WTC11 (cell line): ENCODE measurements around the gene PRPF8. TPM values are rescaled to one million over a fixed set of nuclear protein-coding genes. Genes with fewer than 3 reads are reported as not detected.

Experiments used
- ATAC-seq: fragments of 200-7000 bp; cut with Tn5 transposase; 2 replicates; pipeline ENCODE4 v1.10.0; 2021; ENCODE audit warnings: mild to moderate bottlenecking, moderate library complexity
- CTCF ChIA-PET: fragments of 300-600 bp; sonication (Branson Sonifier 250); formaldehyde crosslinking; loops from one replicate; lab custom pipeline; 2021; ENCODE audit warnings: antibody characterized with exemption; lab: Charles Lee
- POLR2A ChIA-PET: fragments of 350-600 bp; sonication (Branson Sonifier 250); formaldehyde crosslinking; loops from one replicate; lab custom pipeline; 2021; ENCODE audit warnings: antibody characterized with exemption; lab: Charles Lee
- DNase-seq: peaks from one replicate; pipeline ENCODE4 v3.0.0; 2021; ENCODE audit warnings: low spot score
- H3K27ac Mint-ChIP-seq: 2 replicates; pipeline ENCODE4 v1.8.0; 2021; ENCODE audit warnings: mixed read lengths
- H3K27me3 Mint-ChIP-seq: 2 replicates; pipeline ENCODE4 v1.8.0; 2021; ENCODE audit warnings: low read depth, mild to moderate bottlenecking, moderate library complexity, mixed read lengths
- H3K36me3 Mint-ChIP-seq: 2 replicates; pipeline ENCODE4 v1.8.0; 2021; ENCODE audit warnings: mixed read lengths
- H3K4me1 Mint-ChIP-seq: 2 replicates; pipeline ENCODE4 v1.8.0; 2022; ENCODE audit warnings: mixed read lengths
- H3K4me3 Mint-ChIP-seq: 2 replicates; pipeline ENCODE4 v1.8.0; 2021; ENCODE audit warnings: mild to moderate bottlenecking, moderate library complexity, mixed read lengths
- H3K9me3 Mint-ChIP-seq: 2 replicates; pipeline ENCODE4 v1.8.0; 2021; ENCODE audit warnings: mixed read lengths
- EMX1 ChIP-seq: fragments of 250-450 bp; sonication (Bioruptor Pico); IDR thresholded peaks from 2 replicates; pipeline ENCODE4 v1.8.0; 2021; ENCODE audit warnings: mild to moderate bottlenecking
- ESRRA ChIP-seq: sonication (generic); formaldehyde crosslinking; IDR thresholded peaks from 2 replicates; pipeline ENCODE4 v1.8.1; 2022; ENCODE audit warnings: mild to moderate bottlenecking, missing genetic modification reagents, borderline replicate concordance
- FOXK1 ChIP-seq: sonication (generic); formaldehyde crosslinking; IDR thresholded peaks from 2 replicates; pipeline ENCODE4 v1.8.0; 2022; ENCODE audit warnings: mild to moderate bottlenecking, moderate library complexity, missing genetic modification reagents
- GABPB1 ChIP-seq: sonication (generic); formaldehyde crosslinking; IDR thresholded peaks from 2 replicates; pipeline ENCODE4 v1.8.1; 2023; ENCODE audit warnings: mild to moderate bottlenecking, missing genetic modification reagents
- GTF2I ChIP-seq: fragments of 250-450 bp; sonication (Bioruptor Pico); conservative IDR thresholded peaks from 2 replicates; pipeline ENCODE4 v1.4.0; 2021; ENCODE audit warnings: mild to moderate bottlenecking
- IRF2 ChIP-seq: sonication (generic); formaldehyde crosslinking; IDR thresholded peaks from 2 replicates; pipeline ENCODE4 v1.8.0; 2022; ENCODE audit warnings: low read depth, missing genetic modification reagents, borderline replicate concordance
- MAX ChIP-seq: sonication (generic); formaldehyde crosslinking; IDR thresholded peaks from 2 replicates; pipeline ENCODE4 v1.8.0; 2022; ENCODE audit warnings: mild to moderate bottlenecking, missing genetic modification reagents
- NFE2L1 ChIP-seq: sonication (generic); formaldehyde crosslinking; IDR thresholded peaks from 2 replicates; pipeline ENCODE4 v1.8.1; 2023; ENCODE audit warnings: missing genetic modification reagents
- NFYB ChIP-seq: sonication (generic); formaldehyde crosslinking; conservative IDR thresholded peaks from 2 replicates; pipeline ENCODE4 v1.8.0; 2022; ENCODE audit warnings: low read depth, missing genetic modification reagents
- PRDM15 ChIP-seq: sonication (generic); formaldehyde crosslinking; IDR thresholded peaks from 2 replicates; pipeline ENCODE4 v1.8.0; 2022; ENCODE audit warnings: missing genetic modification reagents
- PREB ChIP-seq: sonication (generic); formaldehyde crosslinking; IDR thresholded peaks from 2 replicates; pipeline ENCODE4 v1.8.1; 2022; ENCODE audit warnings: mild to moderate bottlenecking, missing genetic modification reagents, moderate library complexity, borderline replicate concordance
- SP1 ChIP-seq: sonication (generic); formaldehyde crosslinking; conservative IDR thresholded peaks from 2 replicates; pipeline ENCODE4 v1.8.1; 2022; ENCODE audit warnings: missing genetic modification reagents
- TEAD1 ChIP-seq: sonication (generic); formaldehyde crosslinking; IDR thresholded peaks from 2 replicates; pipeline ENCODE4 v1.8.0; 2022; ENCODE audit warnings: mild to moderate bottlenecking, missing genetic modification reagents
- TP53 ChIP-seq: sonication (generic); formaldehyde crosslinking; IDR thresholded peaks from 2 replicates; pipeline ENCODE4 v1.8.1; 2023; ENCODE audit warnings: mild to moderate bottlenecking, missing genetic modification reagents
- ZNF121 ChIP-seq: sonication (generic); formaldehyde crosslinking; IDR thresholded peaks from 2 replicates; pipeline ENCODE4 v1.8.0; 2023; ENCODE audit warnings: missing genetic modification reagents
- ZNF423 ChIP-seq: fragments of 250-450 bp; sonication (Bioruptor Pico); IDR thresholded peaks from 2 replicates; pipeline ENCODE4 v2.1.2; 2022; ENCODE audit warnings: mild to moderate bottlenecking, moderate library complexity
- ZNF671 ChIP-seq: fragments of 250-450 bp; sonication (Bioruptor Pico); IDR thresholded peaks from 2 replicates; pipeline ENCODE4 v1.8.0; 2021; ENCODE audit warnings: mild to moderate bottlenecking
- total RNA-seq: library from RNA; stranded (reverse); gene quantifications from 3 replicates; pipeline ENCODE4 v1.2.3, GENCODE V29; 2021
- TF ChIP-seq, protein P1 (sequence below): fragments of 250-450 bp; sonication (Bioruptor Pico); IDR thresholded peaks from 2 replicates; pipeline ENCODE4 v2.1.2; 2022; ENCODE audit warnings: mild to moderate bottlenecking, moderate library complexity
- TF ChIP-seq, protein P2 (sequence below): sonication (generic); formaldehyde crosslinking; IDR thresholded peaks from 2 replicates; pipeline ENCODE4 v1.8.1; 2022; ENCODE audit warnings: missing genetic modification reagents, borderline replicate concordance

PRPF8 gene
- total RNA-seq, 1 experiment from 2014 or later, result 388 TPM

GRCh38 chr17:1714427-1714979 lies 29.8 kb upstream of the PRPF8 start:
- TF ChIP-seq ESRRA (CRISPR knock-in tag) (no peak), NFE2L1 (CRISPR knock-in tag) (peak; percentile 93), ZNF121 (CRISPR knock-in tag) (peak; percentile 98), SP1 (CRISPR knock-in tag) (peak; percentile 41), ZNF671 (no peak), PRDM15 (peak; percentile 32; the same call in 1 of the 2 replicates), FOXK1 (CRISPR knock-in tag) (0 out of 2 replicates have a peak, but pooled peaks have one; percentile 31), GABPB1 (CRISPR knock-in tag) (peak; percentile 56)
- no peaks in the 10 kb centered on the region for H3K9me3 Mint-ChIP-seq
- H3K27me3 Mint-ChIP-seq, result no peaks in the 10 kb centered on the region
- CTCF ChIA-PET, result interaction anchor here (0.6 to 5.7 kb wide), 21 partner anchors 10 to 309 kb away, joined by 3 to 64 read pairs (median 6); partner anchors contain the start of genes PRPF8, RILP, RPA1 and SMYD4
- POLR2A ChIA-PET, result interaction anchor here (0.6 to 1.5 kb wide), 4 partner anchors 10 to 140 kb away, joined by 3 to 4 read pairs (median 3); partner anchors contain the start of gene WDR81
- peaks cover 24% of the 10 kb centered on the region for H3K4me1 Mint-ChIP-seq
- H3K4me3 Mint-ChIP-seq, result peak overlapping the region; percentile 93
- ATAC-seq, result peak; percentile 8
- peak; percentile 97 for DNase-seq
- peak overlapping the region; percentile 97 for H3K27ac Mint-ChIP-seq
- no peaks in the 10 kb centered on the region for H3K36me3 Mint-ChIP-seq

DNA sequence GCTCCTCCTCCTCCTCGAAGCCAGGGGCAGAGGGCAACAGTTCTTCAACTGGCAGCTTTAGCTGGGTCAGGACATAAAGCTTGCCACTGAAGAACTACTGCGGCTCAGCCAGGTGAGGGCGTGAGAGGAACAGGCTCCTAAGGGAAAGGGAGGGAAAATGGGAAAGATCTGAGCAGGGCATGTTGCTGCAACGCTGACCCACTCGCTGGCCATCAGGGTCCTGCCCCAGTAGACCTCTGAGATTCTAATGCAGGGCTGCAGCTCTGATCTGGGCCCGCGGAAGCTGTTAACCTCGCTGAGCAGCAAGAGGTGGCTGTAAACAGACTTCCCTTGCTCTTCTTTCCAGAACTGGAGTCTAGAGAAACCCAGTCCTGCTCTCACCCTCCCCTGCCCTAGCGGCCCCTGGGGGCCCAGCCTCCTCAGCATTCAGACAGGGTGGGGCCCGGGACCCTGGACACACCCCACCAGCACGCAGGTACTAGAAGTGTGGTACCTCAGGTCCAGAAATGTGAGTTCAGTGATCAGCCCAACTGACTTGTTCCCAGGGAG lies 29.3 kb upstream of the PRPF8 start:
- Mint-ChIP-seq H3K36me3 (no peaks in the 10 kb centered on the region), H3K9me3 (no peaks in the 10 kb centered on the region), H3K27ac (peak overlapping the region; percentile 97), H3K4me3 (peak overlapping the region; percentile 93), H3K4me1 (peaks cover 24% of the 10 kb centered on the region), H3K27me3 (peaks cover 5% of the 10 kb centered on the region)
- peak; percentile 2 for ATAC-seq
- ChIA-PET POLR2A (interaction anchor here (0.6 to 1.5 kb wide), 9 partner anchors 9 to 140 kb away, joined by 3 to 4 read pairs (median 3); partner anchors contain the start of genes PRPF8, SERPINF1 and WDR81), CTCF (interaction anchor here (0.6 to 5.7 kb wide), 31 partner anchors 9 to 218 kb away, joined by 3 to 64 read pairs (median 5); partner anchors contain the start of genes PRPF8, RILP, RPA1 and SERPINF1)
- peak; percentile 78 for DNase-seq
- TF ChIP-seq NFE2L1 (CRISPR knock-in tag) (no peak), PRDM15 (no peak), ZNF121 (CRISPR knock-in tag) (peak; percentile 76), MAX (peak; percentile 77), SP1 (CRISPR knock-in tag) (no peak), ZNF423 (CRISPR knock-in tag) (no peak), NFYB (CRISPR knock-in tag) (no peak), TEAD1 (no peak), PREB (no peak), TP53 (CRISPR knock-in tag) (no peak), EMX1 (no peak), GTF2I (CRISPR knock-in tag) (no peak), IRF2 (no peak)
- TF ChIP-seq, protein P1, sequence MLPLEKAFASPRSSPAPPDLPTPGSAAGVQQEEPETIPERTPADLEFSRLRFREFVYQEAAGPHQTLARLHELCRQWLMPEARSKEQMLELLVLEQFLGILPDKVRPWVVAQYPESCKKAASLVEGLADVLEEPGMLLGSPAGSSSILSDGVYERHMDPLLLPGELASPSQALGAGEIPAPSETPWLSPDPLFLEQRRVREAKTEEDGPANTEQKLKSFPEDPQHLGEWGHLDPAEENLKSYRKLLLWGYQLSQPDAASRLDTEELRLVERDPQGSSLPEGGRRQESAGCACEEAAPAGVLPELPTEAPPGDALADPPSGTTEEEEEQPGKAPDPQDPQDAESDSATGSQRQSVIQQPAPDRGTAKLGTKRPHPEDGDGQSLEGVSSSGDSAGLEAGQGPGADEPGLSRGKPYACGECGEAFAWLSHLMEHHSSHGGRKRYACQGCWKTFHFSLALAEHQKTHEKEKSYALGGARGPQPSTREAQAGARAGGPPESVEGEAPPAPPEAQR (CRISPR knock-in tag), result no peak
- TF ChIP-seq, protein P2, sequence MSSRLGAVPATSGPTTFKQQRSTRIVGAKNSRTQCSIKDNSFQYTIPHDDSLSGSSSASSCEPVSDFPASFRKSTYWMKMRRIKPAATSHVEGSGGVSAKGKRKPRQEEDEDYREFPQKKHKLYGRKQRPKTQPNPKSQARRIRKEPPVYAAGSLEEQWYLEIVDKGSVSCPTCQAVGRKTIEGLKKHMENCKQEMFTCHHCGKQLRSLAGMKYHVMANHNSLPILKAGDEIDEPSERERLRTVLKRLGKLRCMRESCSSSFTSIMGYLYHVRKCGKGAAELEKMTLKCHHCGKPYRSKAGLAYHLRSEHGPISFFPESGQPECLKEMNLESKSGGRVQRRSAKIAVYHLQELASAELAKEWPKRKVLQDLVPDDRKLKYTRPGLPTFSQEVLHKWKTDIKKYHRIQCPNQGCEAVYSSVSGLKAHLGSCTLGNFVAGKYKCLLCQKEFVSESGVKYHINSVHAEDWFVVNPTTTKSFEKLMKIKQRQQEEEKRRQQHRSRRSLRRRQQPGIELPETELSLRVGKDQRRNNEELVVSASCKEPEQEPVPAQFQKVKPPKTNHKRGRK (CRISPR knock-in tag), result no peak
